Activated naive CD8-positive, alpha-beta T cell treated with anti-CD3 and anti-CD28 coated beads, Interleukin-2, amount 50 U/mL, for 24 hours (primary cell): ENCODE measurements around the gene ZSCAN26.
"Not testable (repeated sequence)": the region's sequence is repeated elsewhere in the genome, so short reads cannot be mapped to it uniquely, and the experiment has no call there.

Source experiments
- ATAC-seq: fragments of 150-1000 bp; cut with Tn5 transposase; one replicate; pipeline ENCODE4 v1.10.0; 2021
- DNase-seq: peaks from one replicate; pipeline ENCODE4 v3.0.0; 2021
- H3K27ac Mint-ChIP-seq: one replicate; pipeline ENCODE4 v1.8.0; 2021; ENCODE audit warnings: mild to moderate bottlenecking, mixed read lengths
- H3K27me3 Mint-ChIP-seq: one replicate; pipeline ENCODE4 v1.8.0; 2021; ENCODE audit warnings: mixed read lengths
- H3K36me3 Mint-ChIP-seq: one replicate; pipeline ENCODE4 v1.8.0; 2021; ENCODE audit warnings: low read depth, mixed read lengths
- H3K4me1 Mint-ChIP-seq: one replicate; pipeline ENCODE4 v1.8.0; 2021; ENCODE audit warnings: mixed read lengths
- H3K4me3 Mint-ChIP-seq: one replicate; pipeline ENCODE4 v1.8.0; 2021; ENCODE audit warnings: mild to moderate bottlenecking, moderate library complexity, mixed read lengths
- H3K9me3 Mint-ChIP-seq: one replicate; pipeline ENCODE4 v1.8.0; 2021; ENCODE audit warnings: mixed read lengths

The ZSCAN26 gene

DNA sequence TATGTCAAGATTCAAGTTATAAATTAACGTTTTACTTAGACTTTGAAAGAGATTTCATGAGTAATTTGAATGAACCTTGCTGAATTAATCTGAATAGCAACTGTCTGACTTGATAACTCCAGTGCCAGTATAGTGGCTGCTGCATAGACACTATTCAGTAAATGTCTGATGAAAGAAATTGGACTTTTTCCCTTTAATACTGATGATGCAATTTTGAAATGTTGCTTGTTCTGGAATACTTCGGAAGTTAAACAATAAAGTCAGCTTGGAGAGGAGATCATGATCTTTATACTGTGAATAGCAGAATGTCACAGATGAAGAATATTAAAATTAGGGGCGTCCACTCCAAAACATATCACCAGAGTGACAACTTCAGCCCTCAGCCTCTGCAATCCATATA, 10.8 kb downstream of the ZSCAN26 start:
- H3K4me1 Mint-ChIP-seq: peaks cover 16% of the 10 kb centered on the region
- no peak overlapping the region for H3K4me3 Mint-ChIP-seq
- no peaks in the 10 kb centered on the region for H3K9me3 Mint-ChIP-seq
- peaks cover 29% of the 10 kb centered on the region for H3K36me3 Mint-ChIP-seq
- ATAC-seq (no peak), DNase-seq (no peak)
- peaks cover 10% of the 10 kb centered on the region for H3K27me3 Mint-ChIP-seq
- no peak overlapping the region for H3K27ac Mint-ChIP-seq

GRCh38 chr6:28280595-28281287, 13.8 kb downstream of the ZSCAN26 start:
- ATAC-seq: no peak
- Mint-ChIP-seq H3K27ac (no peak overlapping the region), H3K4me3 (peak overlapping the region; percentile 82), H3K36me3 (peaks cover 16% of the 10 kb centered on the region), H3K4me1 (peaks cover 13% of the 10 kb centered on the region), H3K27me3 (peaks cover 13% of the 10 kb centered on the region), H3K9me3 (peaks cover 3% of the 10 kb centered on the region)
- DNase-seq: no peak

- H3K27ac Mint-ChIP-seq: no peak within 1 kb of the TSS
- ATAC-seq (peak; percentile 92), DNase-seq (peak; percentile 71)
- H3K9me3 Mint-ChIP-seq: peaks cover 3% of the 10 kb centered on the region
- peaks cover 13% of the 10 kb centered on the region for H3K4me1 Mint-ChIP-seq
- peaks cover 12% of the 10 kb centered on the region for H3K36me3 Mint-ChIP-seq
- H3K4me3 Mint-ChIP-seq: peak within 1 kb of the TSS; percentile 82
- H3K27me3 Mint-ChIP-seq: peaks cover 14% of the 10 kb centered on the region
Observed at GRCh38 chr6:28281288-28282064, 14.5 kb downstream of the ZSCAN26 start, which contains the start of gene PGBD1. Gene PGBD1 (plus strand): TSS chr6:28281572. CDS start chr6:28283814, 2,242 bp downstream.

GRCh38 chr6:28282926-28283325, 16.0 kb downstream of the ZSCAN26 start:
- Mint-ChIP-seq H3K4me1 (peaks cover 13% of the 10 kb centered on the region), H3K4me3 (no peak overlapping the region), H3K36me3 (peaks cover 18% of the 10 kb centered on the region), H3K9me3 (peaks cover 3% of the 10 kb centered on the region), H3K27me3 (peaks cover 15% of the 10 kb centered on the region), H3K27ac (no peak overlapping the region)
- DNase-seq: no peak
- no peak for ATAC-seq

DNA sequence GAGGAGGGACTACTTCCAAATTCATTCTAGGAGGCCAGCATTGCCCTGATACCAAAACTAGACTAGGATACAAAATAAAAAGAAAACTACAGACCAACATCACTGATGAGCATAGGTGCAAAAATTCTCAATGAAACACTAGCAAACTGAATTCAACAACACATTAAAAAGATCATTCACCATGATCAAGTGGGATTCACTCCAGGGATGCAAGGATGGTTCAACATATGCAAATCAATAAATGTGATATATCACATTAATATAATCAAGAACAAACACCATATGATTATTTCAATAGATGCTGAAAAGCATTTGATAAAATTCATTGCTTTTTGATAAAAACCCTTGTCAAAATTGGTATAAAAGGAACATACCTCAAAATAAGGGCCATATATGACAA, 24.6 kb downstream of the ZSCAN26 start:
- Mint-ChIP-seq H3K27me3 (peaks cover under 1% of the 10 kb centered on the region), H3K27ac (no peak overlapping the region), H3K36me3 (peaks cover 14% of the 10 kb centered on the region), H3K9me3 (no peaks in the 10 kb centered on the region), H3K4me1 (no peaks in the 10 kb centered on the region), H3K4me3 (no peak overlapping the region)
- DNase-seq: no peak
- no peak for ATAC-seq

- DNase-seq (no peak), ATAC-seq (no peak)
- Mint-ChIP-seq H3K4me3 (no peak overlapping the region), H3K27ac (no peak overlapping the region), H3K9me3 (no peaks in the 10 kb centered on the region), H3K27me3 (no peaks in the 10 kb centered on the region), H3K4me1 (no peaks in the 10 kb centered on the region), H3K36me3 (peaks cover 2% of the 10 kb centered on the region)
Observed at GRCh38 chr6:28295326-28295725, 28.4 kb downstream of the ZSCAN26 start.

- Mint-ChIP-seq H3K27me3 (no peaks in the 10 kb centered on the region), H3K9me3 (no peaks in the 10 kb centered on the region), H3K4me3 (no peak overlapping the region), H3K36me3 (peaks cover under 1% of the 10 kb centered on the region), H3K27ac (no peak overlapping the region), H3K4me1 (no peaks in the 10 kb centered on the region)
- DNase-seq: no peak
- ATAC-seq: no peak
Observed at GRCh38 chr6:28296520-28297060, 29.6 kb downstream of the ZSCAN26 start.

DNA sequence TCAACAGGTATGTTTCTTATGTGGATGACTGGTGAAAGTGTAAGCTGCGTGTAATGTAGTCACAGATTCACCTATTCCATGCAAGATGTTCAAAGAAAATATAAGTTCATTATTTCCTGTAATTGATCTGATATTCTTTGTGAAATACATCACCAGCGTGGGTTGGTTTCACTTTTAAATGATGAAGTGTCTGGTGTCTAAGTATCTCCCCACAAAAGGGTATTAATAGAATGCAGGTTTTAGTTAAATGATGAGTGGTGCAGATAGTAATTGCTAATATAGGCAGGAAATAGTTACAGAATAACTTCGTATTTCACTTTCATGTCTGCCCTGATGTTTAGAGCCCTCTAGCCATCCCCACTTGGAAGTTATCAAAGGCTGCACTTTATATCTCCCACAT, 36.6 kb downstream of the ZSCAN26 start:
- peaks cover 19% of the 10 kb centered on the region for H3K4me1 Mint-ChIP-seq
- H3K27ac Mint-ChIP-seq: peak overlapping the region; percentile 24
- peaks cover 2% of the 10 kb centered on the region for H3K27me3 Mint-ChIP-seq
- H3K4me3 Mint-ChIP-seq: no peak overlapping the region
- peaks cover 4% of the 10 kb centered on the region for H3K36me3 Mint-ChIP-seq
- H3K9me3 Mint-ChIP-seq: peaks cover 9% of the 10 kb centered on the region
- ATAC-seq: peak; percentile 76
- no peak for DNase-seq

GRCh38 chr6:28306363-28306762, 39.4 kb downstream of the ZSCAN26 start:
- peaks cover 19% of the 10 kb centered on the region for H3K4me1 Mint-ChIP-seq
- not testable (repeated sequence) for H3K36me3 Mint-ChIP-seq, H3K27me3 Mint-ChIP-seq, H3K9me3 Mint-ChIP-seq, DNase-seq, H3K4me3 Mint-ChIP-seq, H3K27ac Mint-ChIP-seq, ATAC-seq

DNA sequence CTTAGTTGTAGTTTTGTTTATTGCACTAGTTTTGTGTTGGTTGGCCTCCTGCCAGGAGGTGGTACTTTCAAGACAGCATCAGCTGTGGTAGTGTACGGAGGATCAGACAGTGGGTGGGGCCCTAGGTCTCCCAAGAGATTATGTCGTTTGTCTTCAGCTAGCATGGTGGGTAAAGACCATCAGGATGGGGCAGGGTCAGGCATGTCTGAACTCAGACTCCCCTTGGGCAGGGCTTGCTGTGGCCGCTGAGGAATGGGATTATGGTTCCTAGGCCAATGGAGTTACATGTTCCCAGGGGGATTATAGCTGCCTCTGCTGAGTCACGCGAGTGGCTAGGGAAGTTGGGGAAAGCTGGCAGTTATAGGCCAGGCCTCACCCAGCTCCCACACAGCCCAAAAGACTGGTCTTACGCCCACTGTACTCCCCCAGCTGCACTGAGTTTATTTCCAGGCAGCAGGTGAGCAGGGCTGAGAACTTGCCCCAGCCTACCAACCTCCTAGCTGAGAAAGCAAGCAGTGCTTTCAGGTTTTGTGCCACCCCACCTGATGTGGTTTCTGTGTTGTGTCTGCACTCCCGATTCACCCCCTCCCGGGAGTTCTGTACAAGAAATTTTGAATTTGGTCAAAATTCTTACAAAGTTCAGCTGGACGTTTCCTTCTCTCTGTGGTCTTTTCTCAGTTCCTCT, 44.3 kb downstream of the ZSCAN26 start:
- DNase-seq (no peak), ATAC-seq (no peak)
- H3K9me3 Mint-ChIP-seq: peaks cover 8% of the 10 kb centered on the region
- no peaks in the 10 kb centered on the region for H3K4me1 Mint-ChIP-seq
- peaks cover 15% of the 10 kb centered on the region for H3K27me3 Mint-ChIP-seq
- H3K36me3 Mint-ChIP-seq: no peaks in the 10 kb centered on the region
- no peak overlapping the region for H3K27ac Mint-ChIP-seq
- no peak overlapping the region for H3K4me3 Mint-ChIP-seq

DNA sequence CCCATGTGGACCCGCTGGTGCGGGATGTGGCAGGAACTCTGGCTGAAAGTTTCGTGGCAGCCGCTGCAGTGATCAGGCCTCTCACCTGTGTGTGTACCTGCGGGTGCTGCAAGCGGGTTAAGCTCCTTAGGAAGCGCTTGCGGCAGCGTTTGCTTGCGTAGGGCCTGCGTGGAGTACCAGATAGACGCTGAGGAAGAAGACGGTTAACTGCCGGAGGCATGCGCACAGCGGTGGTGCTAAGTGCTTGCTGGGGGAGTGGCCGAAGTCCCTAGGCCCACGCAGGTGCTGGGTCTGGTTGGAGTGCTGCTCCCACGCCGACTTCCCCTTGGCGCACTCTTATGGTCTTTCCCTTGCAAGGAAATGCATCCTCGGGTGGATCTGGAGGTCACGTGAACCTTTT, 46.0 kb downstream of the ZSCAN26 start:
- H3K36me3 Mint-ChIP-seq: no peaks in the 10 kb centered on the region
- peaks cover 18% of the 10 kb centered on the region for H3K27me3 Mint-ChIP-seq
- H3K4me3 Mint-ChIP-seq: no peak overlapping the region
- no peaks in the 10 kb centered on the region for H3K4me1 Mint-ChIP-seq
- no peak for ATAC-seq
- no peaks in the 10 kb centered on the region for H3K9me3 Mint-ChIP-seq
- H3K27ac Mint-ChIP-seq: no peak overlapping the region
- DNase-seq: no peak

DNA sequence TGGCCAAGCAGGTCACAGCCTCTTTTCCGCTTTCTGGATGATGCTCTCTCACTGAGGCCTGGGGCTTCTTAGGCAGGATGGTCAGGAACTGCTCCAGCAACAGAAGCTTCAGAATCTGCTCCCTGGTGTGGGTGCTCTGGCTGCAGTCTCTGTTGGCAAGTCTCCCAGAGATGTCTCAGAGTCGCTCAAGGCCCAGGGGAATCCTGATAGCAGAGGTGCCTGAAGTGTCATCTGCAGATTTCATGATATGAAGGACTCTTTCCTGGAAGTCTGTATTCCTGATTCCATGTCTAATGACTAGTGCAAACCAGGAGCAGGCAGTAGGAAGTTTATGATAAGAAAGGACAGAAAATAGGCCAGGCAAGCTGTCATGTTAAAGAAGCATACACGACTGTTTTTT, 48.7 kb downstream of the ZSCAN26 start:
- Mint-ChIP-seq H3K36me3 (no peaks in the 10 kb centered on the region), H3K9me3 (no peaks in the 10 kb centered on the region), H3K4me1 (no peaks in the 10 kb centered on the region), H3K4me3 (no peak overlapping the region), H3K27me3 (peaks cover 16% of the 10 kb centered on the region), H3K27ac (no peak overlapping the region)
- ATAC-seq (no peak), DNase-seq (no peak)

DNA sequence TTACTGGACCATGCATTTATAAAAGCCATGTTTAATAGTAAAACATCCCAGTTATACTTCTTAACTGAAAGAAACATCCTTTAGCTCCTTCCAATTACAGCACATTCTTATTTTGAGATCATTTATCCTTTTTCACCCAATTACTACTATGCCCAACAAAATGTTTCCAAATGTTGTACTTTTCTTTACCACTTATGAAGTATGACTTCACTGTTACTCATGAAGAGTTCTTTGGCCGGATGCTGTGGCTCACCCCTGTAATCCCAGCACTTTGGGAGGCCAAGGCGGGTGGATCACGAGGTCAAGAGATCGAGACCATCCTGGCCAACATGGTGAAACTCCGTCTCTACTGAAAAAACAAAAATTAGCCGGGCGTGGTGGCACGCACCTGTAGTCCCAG, 50.9 kb downstream of the ZSCAN26 start:
- DNase-seq, H3K4me3 Mint-ChIP-seq, H3K9me3 Mint-ChIP-seq, H3K4me1 Mint-ChIP-seq, H3K36me3 Mint-ChIP-seq, H3K27ac Mint-ChIP-seq, ATAC-seq: not testable (repeated sequence)
- H3K27me3 Mint-ChIP-seq: peaks cover 12% of the 10 kb centered on the region

- Mint-ChIP-seq H3K27ac (no peak overlapping the region), H3K36me3 (peaks cover 21% of the 10 kb centered on the region), H3K4me1 (no peaks in the 10 kb centered on the region), H3K9me3 (peaks cover 26% of the 10 kb centered on the region), H3K27me3 (peaks cover 10% of the 10 kb centered on the region), H3K4me3 (no peak overlapping the region)
- no peak for ATAC-seq
- DNase-seq: no peak
Observed at GRCh38 chr6:28322661-28323060, 55.7 kb downstream of the ZSCAN26 start.
